Measurements from ENCODE around the gene BTAF1. TPM values are rescaled to one million over a fixed set of nuclear protein-coding genes. Genes with fewer than 3 reads are reported as not detected.
A peak's percentile ranks its signal among the peaks of the same experiment; 100 is the strongest.

BTAF1 gene
- total and polyA plus RNA-seq, 10 of the 15 experiments (the other 5 are each of a cell fraction or from before 2014, with no cell fraction given): 11.8 to 157 (median 55.5) TPM

GRCh38 chr10:91887272-91888076 is 36.1 kb upstream of the BTAF1 start:
- H3K79me2 ChIP-seq (ENCODE audit: control insufficient read depth, insufficient read depth, low read length): no peaks in the 10 kb centered on the region
- ChIA-PET POLR2A (interaction anchor here (0.7 kb wide), 1 partner anchor 496 kb away, joined by 4 read pairs; no protein-coding TSS in a partner anchor), CTCF (no interaction called here), RAD21 (ENCODE audit: unreplicated experiment) (no interaction called here), SMC1A (ENCODE audit: uncharacterized antibody, unreplicated experiment) (interaction anchor here (1.3 kb wide), 1 partner anchor 43 kb away, joined by 3 read pairs; no protein-coding TSS in a partner anchor)
- DNase-seq (ENCODE audit: low read depth, low spot score): no peak
- H4K20me1 ChIP-seq (ENCODE audit: control insufficient read depth, insufficient read depth): no peaks in the 10 kb centered on the region
- BruUV-seq (replicated peaks): no TSS peak
- FAIRE-seq: no peak
- H3K9me3 ChIP-seq (replicated peaks; ENCODE audit: control insufficient read depth, insufficient read depth, low read length): no peaks in the 10 kb centered on the region
- H3K4me1 ChIP-seq (ENCODE audit: control insufficient read depth, insufficient read depth, low read length): peaks cover 4% of the 10 kb centered on the region
- in situ Hi-C loops (cut with MboI) (no loop called here), intact Hi-C loops (cut with micrococcal nuclease; ENCODE audit: unreplicated experiment) (no loop called here)
- WGBS (ENCODE audit: insufficient coverage, insufficient replicate concordance, low lambda C conversion rate, missing lambda C conversion rate): 2% methylated on average over 39 of the region's 59 CpGs
- H3K9ac ChIP-seq (ENCODE audit: control insufficient read depth, insufficient read depth, low read length): no peak overlapping the region
- H2AFZ ChIP-seq (ENCODE audit: control insufficient read depth, low read depth, low read length): peak overlapping the region; percentile 51
- H3K27ac ChIP-seq (ENCODE audit: control insufficient read depth, insufficient read depth): no peak overlapping the region
- peak overlapping the region; percentile 26; the same call in 1 of the 2 replicates for H3K4me3 ChIP-seq
- H3K36me3 ChIP-seq (ENCODE audit: control insufficient read depth in 2 of 2, insufficient read depth in 2 of 2, low read length in 1 of 2): no peaks in the 10 kb centered on the region
- peak overlapping the region; percentile 89 for H3K4me2 ChIP-seq (ENCODE audit: control insufficient read depth, insufficient read depth)
- peaks cover 2 to 11% of the 10 kb centered on the region in 2 experiments; a peak in 3 of 4 replicates for H3K27me3 ChIP-seq (replicated peaks in 1 of 2; ENCODE audit: control insufficient read depth in 2 of 2, insufficient read depth in 2 of 2, low read length in 1 of 2)
- no peak for TF ChIP-seq HDGF (IDR thresholded peaks at IDR 0.05)
- peak; percentile 37 to 52; a peak in 2 of 4 replicates for TF ChIP-seq BHLHE40 (IDR thresholded peaks at IDR 0.05; ENCODE audit: borderline replicate concordance in 1 of 2, low read depth in 2 of 2, low read length in 1 of 2)
- TF ChIP-seq NFYB (IDR thresholded peaks at IDR 0.05; ENCODE audit: insufficient read depth, low read depth, low read length): no peak
- peak; percentile 82 for ATAC-seq

- no TSS peak for BruUV-seq (replicated peaks)
- WGBS (ENCODE audit: insufficient coverage, insufficient replicate concordance, low lambda C conversion rate, missing lambda C conversion rate): 29% methylated on average over 1 of the region's 1 CpG
- H4K20me1 ChIP-seq (ENCODE audit: control insufficient read depth, insufficient read depth): no peaks in the 10 kb centered on the region
- H3K27ac ChIP-seq (ENCODE audit: control insufficient read depth, insufficient read depth): no peak overlapping the region
- in situ Hi-C loops (cut with MboI) (no loop called here), intact Hi-C loops (cut with micrococcal nuclease; ENCODE audit: unreplicated experiment) (no loop called here)
- no peaks in the 10 kb centered on the region for H3K9me3 ChIP-seq (replicated peaks; ENCODE audit: control insufficient read depth, insufficient read depth, low read length)
- no peaks in the 10 kb centered on the region for H3K36me3 ChIP-seq (ENCODE audit: control insufficient read depth in 2 of 2, insufficient read depth in 2 of 2, low read length in 1 of 2)
- no peak for DNase-seq (ENCODE audit: low read depth, low spot score)
- SMC1A ChIA-PET (ENCODE audit: uncharacterized antibody, unreplicated experiment): no interaction called here
- no peak overlapping the region for H3K4me3 ChIP-seq
- H3K79me2 ChIP-seq (ENCODE audit: control insufficient read depth, insufficient read depth, low read length): no peaks in the 10 kb centered on the region
- POLR2A ChIA-PET: interaction anchor here (0.6 kb wide), 1 partner anchor 19 kb away, joined by 3 read pairs; no protein-coding TSS in a partner anchor
- H3K4me1 ChIP-seq (ENCODE audit: control insufficient read depth, insufficient read depth, low read length): peaks cover 4% of the 10 kb centered on the region
- H3K4me2 ChIP-seq (ENCODE audit: control insufficient read depth, insufficient read depth): no peak overlapping the region
- H3K27me3 ChIP-seq (replicated peaks in 1 of 2; ENCODE audit: control insufficient read depth in 2 of 2, insufficient read depth in 2 of 2, low read length in 1 of 2): peaks cover 2 to 11% of the 10 kb centered on the region in 2 experiments; a peak in 3 of 4 replicates
- no peak for FAIRE-seq
- CTCF ChIA-PET: no interaction called here
- no peak for ATAC-seq
- no peak overlapping the region for H2AFZ ChIP-seq (ENCODE audit: control insufficient read depth, low read depth, low read length)
- RAD21 ChIA-PET (ENCODE audit: unreplicated experiment): interaction anchor here (0.5 kb wide), 1 partner anchor 707 kb away, joined by 3 read pairs; no protein-coding TSS in a partner anchor
- no peak overlapping the region for H3K9ac ChIP-seq (ENCODE audit: control insufficient read depth, insufficient read depth, low read length)
- TF ChIP-seq, protein P1, sequence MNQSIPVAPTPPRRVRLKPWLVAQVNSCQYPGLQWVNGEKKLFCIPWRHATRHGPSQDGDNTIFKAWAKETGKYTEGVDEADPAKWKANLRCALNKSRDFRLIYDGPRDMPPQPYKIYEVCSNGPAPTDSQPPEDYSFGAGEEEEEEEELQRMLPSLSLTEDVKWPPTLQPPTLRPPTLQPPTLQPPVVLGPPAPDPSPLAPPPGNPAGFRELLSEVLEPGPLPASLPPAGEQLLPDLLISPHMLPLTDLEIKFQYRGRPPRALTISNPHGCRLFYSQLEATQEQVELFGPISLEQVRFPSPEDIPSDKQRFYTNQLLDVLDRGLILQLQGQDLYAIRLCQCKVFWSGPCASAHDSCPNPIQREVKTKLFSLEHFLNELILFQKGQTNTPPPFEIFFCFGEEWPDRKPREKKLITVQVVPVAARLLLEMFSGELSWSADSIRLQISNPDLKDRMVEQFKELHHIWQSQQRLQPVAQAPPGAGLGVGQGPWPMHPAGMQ (IDR thresholded peaks at IDR 0.05; ENCODE audit: borderline replicate concordance): no peak
- TF ChIP-seq POLR2AphosphoS5 (IDR thresholded peaks at IDR 0.05; ENCODE audit: low read length): no peak
- TF ChIP-seq NR2C1 (IDR thresholded peaks at IDR 0.05): no peak
- no peak for TF ChIP-seq ZNF274 (IDR thresholded peaks at IDR 0.05; ENCODE audit: insufficient read depth, insufficient read length)
- no peak for TF ChIP-seq ZNF217 (IDR thresholded peaks at IDR 0.05)
- no peak for TF ChIP-seq MTA3 (IDR thresholded peaks at IDR 0.05; ENCODE audit: borderline replicate concordance, low read length)
- TF ChIP-seq, protein P2, sequence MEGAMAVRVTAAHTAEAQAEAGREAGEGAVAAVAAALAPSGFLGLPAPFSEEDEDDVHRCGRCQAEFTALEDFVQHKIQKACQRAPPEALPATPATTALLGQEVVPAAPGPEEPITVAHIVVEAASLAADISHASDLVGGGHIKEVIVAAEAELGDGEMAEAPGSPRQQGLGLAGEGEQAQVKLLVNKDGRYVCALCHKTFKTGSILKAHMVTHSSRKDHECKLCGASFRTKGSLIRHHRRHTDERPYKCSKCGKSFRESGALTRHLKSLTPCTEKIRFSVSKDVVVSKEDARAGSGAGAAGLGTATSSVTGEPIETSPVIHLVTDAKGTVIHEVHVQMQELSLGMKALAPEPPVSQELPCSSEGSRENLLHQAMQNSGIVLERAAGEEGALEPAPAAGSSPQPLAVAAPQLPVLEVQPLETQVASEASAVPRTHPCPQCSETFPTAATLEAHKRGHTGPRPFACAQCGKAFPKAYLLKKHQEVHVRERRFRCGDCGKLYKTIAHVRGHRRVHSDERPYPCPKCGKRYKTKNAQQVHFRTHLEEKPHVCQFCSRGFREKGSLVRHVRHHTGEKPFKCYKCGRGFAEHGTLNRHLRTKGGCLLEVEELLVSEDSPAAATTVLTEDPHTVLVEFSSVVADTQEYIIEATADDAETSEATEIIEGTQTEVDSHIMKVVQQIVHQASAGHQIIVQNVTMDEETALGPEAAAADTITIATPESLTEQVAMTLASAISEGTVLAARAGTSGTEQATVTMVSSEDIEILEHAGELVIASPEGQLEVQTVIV (IDR thresholded peaks at IDR 0.05; ENCODE audit: borderline replicate concordance, partially characterized antibody): no peak
These were observed 32.2 kb upstream of the BTAF1 start for GRCh38 chr10:91891125-91892001.

Data from GM12878 (cell line).